Measurements from ENCODE around the gene XPOT.

The XPOT gene

GRCh38 chr12:64469455-64470142 lies 65.4 kb downstream of the XPOT start:
- FAIRE-seq: no peak

- FAIRE-seq: no peak
Observed at GRCh38 chr12:64470495-64470894, 66.3 kb downstream of the XPOT start.

- FAIRE-seq: no peak
Observed at GRCh38 chr12:64473176-64473575, 69.0 kb downstream of the XPOT start.

GRCh38 chr12:64475518-64475917 lies 71.3 kb downstream of the XPOT start:
- FAIRE-seq: no peak

GRCh38 chr12:64476844-64477243 lies 72.7 kb downstream of the XPOT start:
- no peak for FAIRE-seq

- FAIRE-seq: no peak
Observed at GRCh38 chr12:64478661-64479060, 74.5 kb downstream of the XPOT start.

GRCh38 chr12:64480148-64480547 lies 76.0 kb downstream of the XPOT start:
- no peak for FAIRE-seq

- FAIRE-seq: no peak
Observed at GRCh38 chr12:64486657-64487056, 82.5 kb downstream of the XPOT start.

- no peak for FAIRE-seq
Observed at GRCh38 chr12:64491718-64492117, 87.5 kb downstream of the XPOT start.

GRCh38 chr12:64493513-64493912 lies 89.3 kb downstream of the XPOT start:
- FAIRE-seq: no peak

GRCh38 chr12:64494998-64495729 lies 91.0 kb downstream of the XPOT start:
- FAIRE-seq: no peak

GRCh38 chr12:64496839-64497400 lies 92.7 kb downstream of the XPOT start:
- no peak for FAIRE-seq

GRCh38 chr12:64497484-64497883 lies 93.3 kb downstream of the XPOT start:
- FAIRE-seq: no peak

- FAIRE-seq: no peak
Observed at GRCh38 chr12:64497903-64498302, 93.7 kb downstream of the XPOT start.

GRCh38 chr12:64500394-64500793 lies 96.2 kb downstream of the XPOT start:
- no peak for FAIRE-seq

Data from TTC549 (cell line).